ENCODE data around the gene HEBP2.
A peak's percentile ranks its signal among the peaks of the same experiment; 100 is the strongest.
"Not testable (repeated sequence)": the region's sequence is repeated elsewhere in the genome, so short reads cannot be mapped to it uniquely, and the experiment has no call there.

HEBP2 gene

DNA sequence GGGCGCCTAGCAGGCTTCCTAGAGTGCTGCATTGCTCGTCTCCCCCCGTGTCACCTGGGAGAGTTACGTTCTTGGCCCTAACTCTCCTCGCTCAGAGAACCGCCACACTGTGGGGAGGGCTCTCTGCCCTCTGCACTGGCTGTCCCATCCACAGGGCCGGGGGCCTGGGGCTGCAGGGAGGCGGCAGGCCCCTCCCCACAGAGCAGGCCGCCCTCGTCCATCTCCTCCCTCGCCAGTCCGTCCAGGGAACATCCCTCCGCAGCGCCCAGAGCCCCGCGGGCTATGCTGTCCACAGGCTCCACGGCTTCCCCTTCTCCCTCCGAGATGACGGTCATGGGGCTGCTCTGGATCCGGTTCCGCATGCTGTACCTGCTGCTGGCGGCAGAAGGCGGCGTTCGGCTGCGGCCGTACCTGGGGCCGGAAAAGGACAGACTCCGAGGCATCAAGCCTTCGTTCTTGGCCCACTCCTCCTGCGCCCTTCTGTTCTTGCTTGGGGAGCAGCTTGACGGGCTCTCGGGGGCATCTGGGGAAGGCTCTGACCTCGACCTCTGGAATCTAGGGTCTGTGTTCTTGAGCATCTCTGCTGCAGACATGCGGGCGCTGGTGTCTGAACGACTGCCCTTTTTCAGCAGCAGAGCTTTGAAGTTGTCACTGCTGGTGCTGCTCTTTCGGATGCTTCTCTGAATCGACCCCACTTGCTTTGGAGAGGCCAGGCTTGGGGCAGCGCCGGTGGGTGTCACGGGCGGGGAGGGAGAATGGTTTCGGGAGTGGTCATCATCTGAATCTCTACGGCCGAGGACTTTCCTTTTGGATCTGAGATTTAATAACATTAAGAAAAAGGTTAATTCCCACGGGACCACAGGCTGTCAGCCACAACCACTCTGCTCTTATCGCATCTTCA, 20.2 kb downstream of the HEBP2 start:
- DNase-seq (ENCODE audit: low spot score), result no peak

- DNase-seq (ENCODE audit: low spot score), result not testable (repeated sequence)
These were observed 21.2 kb downstream of the HEBP2 start for GRCh38 chr6:138425256-138425655.

DNA sequence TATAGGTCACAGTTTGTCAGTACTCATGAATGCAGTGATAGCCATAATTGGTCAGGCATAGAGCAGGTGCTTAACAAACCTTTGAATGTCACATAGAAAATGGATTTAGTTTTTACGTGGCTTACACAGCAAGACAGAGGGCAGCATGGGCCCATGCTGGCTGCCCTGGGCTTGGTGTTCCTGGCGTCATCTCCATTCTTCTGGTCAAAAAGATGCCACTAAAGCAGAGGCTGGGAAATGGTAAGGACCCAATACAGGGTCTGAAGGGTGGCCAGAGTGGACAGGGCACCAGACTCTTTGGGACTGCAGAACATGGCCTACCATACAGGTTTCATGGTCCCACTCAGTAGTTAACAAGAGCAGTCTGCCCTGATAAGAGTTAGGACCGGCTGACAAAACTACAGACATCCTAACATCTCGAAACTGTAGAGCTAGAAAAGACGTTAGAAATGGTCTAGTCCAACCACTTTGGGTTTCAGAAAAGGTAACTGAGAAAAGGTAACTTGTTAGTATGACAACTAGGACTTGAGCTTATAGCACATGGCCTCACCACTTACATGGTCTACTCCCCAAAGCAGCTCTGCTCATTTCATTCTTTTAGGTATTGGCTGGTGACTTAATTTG, 22.6 kb downstream of the HEBP2 start:
- DNase-seq (ENCODE audit: low spot score), result no peak

GRCh38 chr6:138427701-138428100, 23.7 kb downstream of the HEBP2 start:
- DNase-seq (ENCODE audit: low spot score), result no peak

DNA sequence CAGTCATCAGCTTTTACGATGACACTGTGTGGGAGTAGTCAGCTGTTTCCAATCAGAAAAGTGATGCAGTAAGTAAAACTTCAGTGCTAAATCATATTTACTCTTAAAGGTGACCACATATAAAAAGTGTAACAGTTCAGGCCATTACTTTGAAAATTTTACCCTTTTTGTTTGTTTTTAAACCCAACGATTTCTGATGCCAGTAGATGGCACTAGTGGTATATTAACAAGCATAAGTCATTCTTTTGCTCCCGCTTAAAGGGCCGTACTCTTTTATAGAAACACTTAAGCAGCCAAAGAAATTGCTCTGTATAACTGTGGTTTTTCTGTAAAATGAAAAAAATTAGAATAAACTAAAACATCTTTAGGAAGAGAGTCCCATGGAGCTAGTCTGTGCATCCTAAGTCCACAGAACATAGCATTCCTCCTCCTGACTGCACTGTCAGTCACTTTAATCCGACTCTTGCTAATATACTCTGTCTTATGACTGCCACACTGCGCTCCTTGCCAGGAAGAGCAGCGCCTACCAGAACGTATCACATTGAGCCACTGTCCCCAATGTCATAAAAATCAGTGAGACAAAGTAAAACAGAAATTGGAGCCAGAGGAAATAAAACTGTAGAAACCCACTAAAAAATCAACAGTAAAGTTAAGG, 25.0 kb downstream of the HEBP2 start:
- peak; percentile 59 for DNase-seq (ENCODE audit: low spot score)

DNA sequence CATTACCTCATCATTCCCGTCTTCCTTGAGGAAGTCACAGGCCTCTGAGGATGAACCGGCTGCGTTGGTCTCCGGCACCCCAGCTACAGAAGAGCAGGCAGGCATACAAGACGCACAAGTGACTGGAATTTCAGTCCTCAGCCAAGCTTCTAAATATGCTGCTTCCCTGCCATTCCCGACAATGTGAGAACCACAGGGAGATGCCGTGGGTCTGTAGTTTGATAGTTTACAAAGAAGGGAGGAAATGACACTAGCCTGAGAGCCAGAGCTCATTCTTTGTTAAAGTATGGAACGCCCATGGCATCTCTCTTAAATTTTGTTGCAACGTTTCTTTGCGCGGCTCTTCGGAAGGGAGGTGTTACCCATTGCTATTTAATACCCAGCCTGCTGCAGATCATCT, 25.7 kb downstream of the HEBP2 start:
- no peak for DNase-seq (ENCODE audit: low spot score)

DNA sequence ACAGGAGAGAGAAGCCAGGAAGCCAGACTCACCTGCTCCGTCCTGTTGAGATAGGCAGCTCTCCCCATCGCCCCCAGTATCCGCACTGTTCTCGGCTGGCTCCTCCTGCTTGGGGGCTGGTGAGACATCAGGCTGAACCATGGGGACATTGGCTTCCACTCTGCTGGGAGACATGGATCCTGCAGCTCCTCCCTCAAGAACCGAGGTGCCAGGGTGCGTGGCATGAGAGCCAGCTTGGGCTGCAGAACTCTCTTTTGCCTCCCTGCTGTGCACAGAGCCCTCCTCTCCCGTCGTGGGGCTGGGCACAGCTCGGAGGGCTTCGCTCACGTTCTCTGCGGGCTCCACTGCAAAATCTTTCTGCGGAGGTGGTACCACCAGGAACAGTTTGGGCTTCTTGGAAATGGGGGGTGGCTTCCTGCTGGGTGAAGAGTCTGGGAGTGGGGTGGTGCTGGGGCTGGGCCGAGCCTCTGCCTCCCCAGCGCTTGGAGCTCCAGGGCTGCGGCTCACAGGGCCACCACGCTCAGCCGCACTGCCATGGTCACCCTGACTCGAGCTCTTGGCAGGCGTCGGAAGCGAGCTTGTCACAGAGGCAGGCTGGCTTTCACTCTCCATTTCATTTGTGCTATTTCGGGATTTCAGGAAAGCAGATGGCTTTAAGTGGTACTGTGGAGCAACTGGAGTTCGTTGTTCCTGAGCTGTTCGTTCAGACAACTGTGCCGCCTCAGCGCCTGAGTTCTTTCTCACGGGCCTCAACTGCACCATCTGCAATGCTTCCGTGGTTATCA, 26.5 kb downstream of the HEBP2 start:
- DNase-seq (ENCODE audit: low spot score), result peak; percentile 50

DNA sequence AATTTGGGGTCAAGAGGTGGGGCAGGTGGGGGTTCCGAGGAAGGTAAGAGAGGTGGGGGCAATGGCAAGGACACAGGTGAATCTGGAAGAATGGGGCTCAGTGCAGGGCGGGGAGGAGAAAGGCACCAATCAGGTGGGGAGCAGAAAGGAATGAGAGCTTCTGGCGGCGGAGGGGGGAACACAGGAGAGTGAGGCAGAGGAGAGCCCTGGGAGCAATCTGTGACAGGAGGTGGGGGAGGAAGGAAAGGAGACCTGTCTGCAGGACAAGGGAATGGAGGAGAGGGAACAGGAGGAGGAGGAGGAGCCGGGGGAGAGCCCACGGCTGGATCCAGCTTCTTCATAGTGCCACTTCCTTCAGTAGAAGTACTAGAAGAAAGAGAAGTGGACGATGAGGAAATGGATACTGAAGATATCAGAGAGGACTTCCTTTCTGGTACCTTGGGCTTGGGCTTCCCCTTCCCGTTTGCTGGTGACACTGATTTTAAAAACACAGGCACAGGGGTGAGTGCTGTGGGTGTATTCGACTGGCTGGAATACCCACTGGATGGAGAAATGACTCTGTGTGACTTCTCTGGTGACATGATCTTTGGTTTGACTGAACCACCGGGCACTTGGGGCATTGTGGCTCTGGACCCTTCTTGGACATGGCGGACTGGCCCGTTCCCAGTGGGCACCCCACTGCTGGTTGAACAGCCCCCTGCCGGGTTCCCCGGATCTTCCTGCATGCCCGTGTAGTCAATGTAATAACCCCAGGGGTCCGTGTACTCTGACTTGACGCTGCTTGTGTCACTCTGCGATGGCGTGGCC, 27.4 kb downstream of the HEBP2 start:
- peak; percentile 47 for DNase-seq (ENCODE audit: low spot score)

GRCh38 chr6:138432063-138432356, 28.0 kb downstream of the HEBP2 start:
- no peak for DNase-seq (ENCODE audit: low spot score)

DNA sequence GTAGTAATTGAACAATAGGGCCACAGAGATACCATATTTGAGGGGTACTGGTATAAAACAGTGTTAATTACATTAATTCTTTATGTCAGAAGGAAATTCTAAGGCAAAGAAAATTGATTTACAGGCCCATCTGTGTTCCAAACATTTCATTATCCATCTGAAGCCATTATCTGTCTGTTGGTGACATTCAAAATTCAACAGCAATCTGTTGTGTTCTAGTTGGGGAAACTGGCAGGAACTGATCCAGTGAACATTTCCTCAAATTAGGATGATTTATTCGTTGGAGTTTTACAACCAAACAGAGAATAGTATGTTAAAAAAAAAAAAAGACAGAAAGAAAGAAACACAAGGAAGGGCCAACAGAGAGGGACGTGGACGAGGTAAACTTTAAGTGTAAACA, 30.1 kb downstream of the HEBP2 start:
- no peak for DNase-seq (ENCODE audit: low spot score)

- DNase-seq (ENCODE audit: low spot score), result no peak
These were observed 30.9 kb downstream of the HEBP2 start for GRCh38 chr6:138434925-138435324.

- DNase-seq (ENCODE audit: low spot score), result no peak
These were observed 35.5 kb downstream of the HEBP2 start for GRCh38 chr6:138439546-138439945.

DNA sequence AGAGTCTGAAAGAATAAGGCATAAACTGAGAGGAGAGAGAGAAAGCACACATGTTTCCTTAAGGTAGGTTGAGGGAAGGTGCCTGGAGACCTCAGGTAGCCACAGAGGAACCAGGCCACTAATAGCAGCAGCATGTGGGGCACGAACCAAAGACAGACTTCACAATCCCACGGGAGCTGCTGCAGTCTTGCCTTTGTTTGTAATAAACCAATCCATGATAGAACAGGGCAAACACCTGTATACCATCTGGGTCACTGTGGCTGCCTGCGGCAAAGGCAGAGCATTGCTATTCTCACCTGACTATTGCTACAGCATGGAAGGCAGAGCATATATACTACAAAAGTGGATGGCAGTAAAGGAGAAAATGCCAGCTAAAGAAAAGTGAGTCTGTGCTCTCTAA, 36.3 kb downstream of the HEBP2 start:
- DNase-seq (ENCODE audit: low spot score), result no peak

DNA sequence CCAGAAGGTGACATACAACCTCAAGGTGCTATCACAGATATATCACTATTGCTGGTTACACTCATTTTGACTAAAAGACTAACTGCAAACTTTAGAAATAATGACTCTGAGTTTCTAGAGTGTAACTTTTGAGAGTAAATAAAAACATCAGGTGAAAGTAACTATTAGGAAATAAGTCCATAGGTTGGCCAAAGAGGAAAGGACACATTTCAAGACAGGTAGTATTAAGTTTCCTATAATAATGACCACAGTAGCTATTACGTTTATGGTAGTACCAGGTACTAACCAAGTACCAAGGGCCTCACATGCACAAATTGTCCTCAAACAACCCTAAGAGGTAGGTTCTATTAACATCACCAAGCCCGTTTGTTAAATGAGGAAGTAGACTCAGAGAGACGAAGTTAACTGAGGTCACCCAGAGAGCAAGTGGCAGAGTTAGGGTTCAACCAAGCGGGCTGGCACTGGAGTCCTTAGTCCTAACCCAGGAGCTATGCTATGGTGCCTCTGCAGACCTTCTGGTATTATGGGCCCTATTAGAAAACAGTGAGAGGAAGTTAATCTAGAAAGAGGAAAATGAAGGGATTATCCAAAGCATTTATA, 36.8 kb downstream of the HEBP2 start:
- DNase-seq (ENCODE audit: low spot score), result no peak

GRCh38 chr6:138441965-138442364, 37.9 kb downstream of the HEBP2 start:
- DNase-seq (ENCODE audit: low spot score), result no peak

- DNase-seq (ENCODE audit: low spot score), result no peak
These were observed 38.6 kb downstream of the HEBP2 start for GRCh38 chr6:138442663-138443062.

- DNase-seq (ENCODE audit: low spot score), result no peak
These were observed 40.0 kb downstream of the HEBP2 start for GRCh38 chr6:138443979-138444378.

- peak; percentile 39 for DNase-seq (ENCODE audit: low spot score)
These were observed 42.8 kb downstream of the HEBP2 start for GRCh38 chr6:138446821-138447220.

- no peak for DNase-seq (ENCODE audit: low spot score)
These were observed 46.4 kb downstream of the HEBP2 start for GRCh38 chr6:138450445-138450844.

DNA sequence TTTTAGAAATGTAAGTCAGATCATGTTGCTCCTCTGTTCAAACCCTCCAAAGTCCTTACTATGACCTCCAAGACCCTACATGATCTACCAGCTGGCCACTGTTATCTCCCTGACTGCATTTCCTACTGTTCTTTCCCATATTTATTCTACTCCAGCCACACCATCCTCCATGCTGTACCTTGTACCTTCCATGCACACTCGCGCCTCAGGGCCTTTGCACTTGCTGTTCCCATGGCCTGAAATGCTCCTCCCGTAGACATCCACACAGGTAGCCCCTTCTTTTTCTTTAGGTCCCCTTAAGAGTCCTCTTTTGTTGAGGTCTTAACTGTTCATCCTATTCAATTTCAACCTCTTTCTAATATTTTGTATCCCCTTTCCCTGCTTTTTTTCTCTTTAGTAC, 47.0 kb downstream of the HEBP2 start:
- DNase-seq (ENCODE audit: low spot score), result no peak
